ENCODE data around the gene NTN1.

GRCh38 chr17:9057310-9057709 lies 36.0 kb downstream of the NTN1 start:
- TF ChIP-seq POLR2A (IDR thresholded peaks at IDR 0.05) (no peak), CTCF (IDR thresholded peaks at IDR 0.05) (no peak)
